ENCODE results near the gene GRM3. TPM values are rescaled to one million over a fixed set of nuclear protein-coding genes. Genes with fewer than 3 reads are reported as not detected.

The GRM3 gene
- total and polyA plus RNA-seq, 7 donors: 0.03 TPM; not detected in 6

DNA sequence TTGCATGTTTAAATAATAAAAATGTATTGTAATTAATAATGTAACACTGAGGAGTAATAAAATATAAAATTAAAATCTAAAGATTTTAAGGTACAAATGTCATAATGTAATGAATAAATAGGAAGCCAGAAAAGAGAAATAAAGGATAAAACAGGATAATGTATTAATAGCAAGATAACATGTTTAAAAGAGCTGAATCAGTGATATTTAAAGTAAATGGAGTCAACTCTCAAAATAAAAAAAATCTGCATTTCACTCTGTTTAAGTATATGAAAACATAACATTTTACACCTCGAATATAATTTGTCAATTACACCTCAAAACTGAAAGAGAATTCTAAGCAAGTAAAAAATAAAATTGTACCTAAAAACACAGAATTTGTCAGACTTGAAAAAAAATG lies 44.1 kb downstream of the GRM3 start:
- DNase-seq: no peak

DNA sequence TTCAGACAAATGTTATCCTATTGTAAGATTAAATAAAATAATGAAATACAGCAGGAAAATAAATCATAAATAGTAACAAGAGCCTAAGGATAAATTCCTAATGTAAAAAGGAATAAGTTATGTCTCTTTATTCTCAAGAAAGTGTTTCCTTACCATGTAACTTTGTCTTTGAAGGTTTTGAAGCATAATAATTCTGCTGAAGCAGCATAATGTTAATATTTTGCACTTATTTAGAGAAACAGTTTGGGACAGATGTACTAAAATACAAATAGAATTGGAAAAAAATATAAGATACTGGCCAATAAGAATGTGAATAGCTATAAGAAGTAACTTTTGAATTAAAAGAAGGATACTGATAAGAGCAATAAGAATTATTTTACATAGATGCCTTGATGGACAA lies 45.7 kb downstream of the GRM3 start:
- H3K27me3 ChIP-seq (ENCODE audit: insufficient read depth in 3 of 3, low read length in 2 of 3): no peaks in the 10 kb centered on the region
- no peaks in the 10 kb centered on the region for H3K36me3 ChIP-seq (ENCODE audit: insufficient read depth in 1 of 2, low read depth in 1 of 2)
- H3K4me1 ChIP-seq: no peaks in the 10 kb centered on the region
- DNase-seq (no peak), ATAC-seq (no peak)
- TF ChIP-seq, protein P1, sequence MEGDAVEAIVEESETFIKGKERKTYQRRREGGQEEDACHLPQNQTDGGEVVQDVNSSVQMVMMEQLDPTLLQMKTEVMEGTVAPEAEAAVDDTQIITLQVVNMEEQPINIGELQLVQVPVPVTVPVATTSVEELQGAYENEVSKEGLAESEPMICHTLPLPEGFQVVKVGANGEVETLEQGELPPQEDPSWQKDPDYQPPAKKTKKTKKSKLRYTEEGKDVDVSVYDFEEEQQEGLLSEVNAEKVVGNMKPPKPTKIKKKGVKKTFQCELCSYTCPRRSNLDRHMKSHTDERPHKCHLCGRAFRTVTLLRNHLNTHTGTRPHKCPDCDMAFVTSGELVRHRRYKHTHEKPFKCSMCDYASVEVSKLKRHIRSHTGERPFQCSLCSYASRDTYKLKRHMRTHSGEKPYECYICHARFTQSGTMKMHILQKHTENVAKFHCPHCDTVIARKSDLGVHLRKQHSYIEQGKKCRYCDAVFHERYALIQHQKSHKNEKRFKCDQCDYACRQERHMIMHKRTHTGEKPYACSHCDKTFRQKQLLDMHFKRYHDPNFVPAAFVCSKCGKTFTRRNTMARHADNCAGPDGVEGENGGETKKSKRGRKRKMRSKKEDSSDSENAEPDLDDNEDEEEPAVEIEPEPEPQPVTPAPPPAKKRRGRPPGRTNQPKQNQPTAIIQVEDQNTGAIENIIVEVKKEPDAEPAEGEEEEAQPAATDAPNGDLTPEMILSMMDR (IDR thresholded peaks at IDR 0.05): no peak
- intact Hi-C loops (cut with DNase I): no loop called here
- no peak overlapping the region for H3K4me3 ChIP-seq
- no peaks in the 10 kb centered on the region for H3K9me3 ChIP-seq
- no peak overlapping the region for H3K27ac ChIP-seq

More for the DNA sequence above, 44.1 kb downstream of the GRM3 start:
- Histone ChIP-seq H3K4me1 (no peaks in the 10 kb centered on the region), H3K36me3 (ENCODE audit: insufficient read depth in 1 of 2, low read depth in 1 of 2) (no peaks in the 10 kb centered on the region), H3K27me3 (ENCODE audit: insufficient read depth in 3 of 3, low read length in 2 of 3) (no peaks in the 10 kb centered on the region), H3K9me3 (no peaks in the 10 kb centered on the region), H3K4me3 (no peak overlapping the region), H3K27ac (no peak overlapping the region)
- intact Hi-C loops (cut with DNase I): no loop called here
- 75 to 92% (median 76%) methylated on average over 1 of the region's 1 CpG for whole genome bisulfite sequencing, 3 donors
- TF ChIP-seq, protein P1 (IDR thresholded peaks at IDR 0.05): no peak
- ATAC-seq: no peak

DNA sequence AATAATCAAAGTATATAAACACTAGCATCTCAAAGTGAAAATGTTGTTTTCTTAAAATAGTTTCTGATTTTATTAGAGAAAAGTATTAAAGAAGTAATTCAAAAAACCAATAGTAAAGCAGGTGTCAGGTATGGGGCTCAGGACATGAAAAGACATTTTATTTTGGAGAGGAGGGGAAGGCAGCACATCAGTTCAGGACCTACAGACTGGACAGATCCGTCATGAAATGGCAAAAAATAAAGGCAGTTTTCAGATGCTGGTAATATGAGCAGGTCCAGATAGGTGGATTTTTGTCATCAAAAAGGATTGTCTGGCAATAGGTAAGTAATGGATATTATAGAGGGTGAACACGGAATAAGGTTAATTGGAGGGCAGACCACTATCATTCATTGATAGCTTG lies 49.0 kb downstream of the GRM3 start:
- intact Hi-C loops (cut with DNase I): no loop called here
- Histone ChIP-seq H3K9me3 (no peaks in the 10 kb centered on the region), H3K4me1 (no peaks in the 10 kb centered on the region), H3K27ac (no peak overlapping the region), H3K36me3 (ENCODE audit: insufficient read depth in 1 of 2, low read depth in 1 of 2) (no peaks in the 10 kb centered on the region), H3K4me3 (no peak overlapping the region), H3K27me3 (ENCODE audit: insufficient read depth in 3 of 3, low read length in 2 of 3) (no peaks in the 10 kb centered on the region)
- DNase-seq: no peak
- TF ChIP-seq, protein P1 (IDR thresholded peaks at IDR 0.05): no peak
- 52 to 74% (median 63%) methylated on average over 2 of the region's 2 CpGs for WGBS, 3 donors
- ATAC-seq: no peak

DNA sequence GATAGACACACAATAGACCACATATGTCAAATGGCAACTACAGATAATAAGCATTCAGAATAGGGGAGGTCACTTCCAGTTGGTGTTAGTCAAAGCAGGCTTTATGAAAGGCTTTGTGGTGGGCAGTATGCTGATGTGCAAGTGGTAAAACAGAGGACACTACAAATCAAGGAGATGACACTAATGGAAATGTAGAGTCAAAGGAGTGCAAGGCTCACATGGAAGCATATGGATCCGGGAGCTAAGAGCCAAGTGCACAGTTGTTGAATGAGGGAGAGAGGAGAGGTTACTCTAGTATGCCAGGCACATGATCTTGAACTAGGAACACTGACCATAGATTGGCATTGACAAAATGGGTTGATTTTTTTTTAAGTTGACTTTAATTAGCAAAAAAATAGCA lies 62.7 kb downstream of the GRM3 start:
- Histone ChIP-seq H3K27ac (no peak overlapping the region), H3K27me3 (ENCODE audit: insufficient read depth in 3 of 3, low read length in 2 of 3) (no peaks in the 10 kb centered on the region), H3K4me3 (no peak overlapping the region), H3K4me1 (no peaks in the 10 kb centered on the region), H3K36me3 (ENCODE audit: insufficient read depth in 1 of 2, low read depth in 1 of 2) (no peaks in the 10 kb centered on the region), H3K9me3 (no peaks in the 10 kb centered on the region)
- TF ChIP-seq, protein P1 (IDR thresholded peaks at IDR 0.05): no peak
- DNase-seq: no peak
- intact Hi-C loops (cut with DNase I): no loop called here
- 50 to 58% (median 57%) methylated on average over 1 of the region's 1 CpG for WGBS, 3 donors
- ATAC-seq: no peak

DNA sequence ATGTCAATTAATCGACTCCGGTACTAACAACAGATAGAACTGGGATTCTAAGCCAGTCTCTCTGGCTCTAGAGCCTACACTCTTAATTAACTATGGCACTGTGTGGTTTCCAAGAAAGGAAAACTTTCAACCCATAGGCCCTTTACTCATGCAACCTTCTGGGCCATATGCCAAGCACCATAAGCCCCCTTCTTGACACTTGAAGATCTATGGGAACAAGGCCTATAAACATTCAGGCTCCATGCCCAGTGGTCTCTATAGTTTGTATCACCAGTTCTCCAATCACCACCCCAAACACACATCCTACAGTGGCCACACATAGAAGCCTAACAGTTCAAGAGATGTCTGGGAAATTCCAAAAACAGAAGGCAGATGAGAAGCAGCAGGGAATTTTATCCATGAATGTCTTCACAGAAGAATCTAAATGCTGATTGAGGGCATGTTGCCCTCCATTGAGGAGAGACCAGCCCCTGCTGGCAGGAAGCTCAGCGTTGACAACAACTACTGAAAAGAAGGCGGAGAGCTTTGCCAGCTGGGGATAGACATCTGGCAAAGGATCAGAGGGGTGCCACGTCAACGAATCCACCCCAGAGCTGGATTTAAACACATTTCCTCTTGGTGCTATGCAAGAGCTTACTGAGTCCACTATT lies 64.4 kb downstream of the GRM3 start:
- DNase-seq (no peak), ATAC-seq (no peak)
- Histone ChIP-seq H3K4me1 (no peaks in the 10 kb centered on the region), H3K36me3 (ENCODE audit: insufficient read depth in 1 of 2, low read depth in 1 of 2) (no peaks in the 10 kb centered on the region), H3K4me3 (no peak overlapping the region), H3K9me3 (no peaks in the 10 kb centered on the region), H3K27me3 (ENCODE audit: insufficient read depth in 3 of 3, low read length in 2 of 3) (no peaks in the 10 kb centered on the region), H3K27ac (no peak overlapping the region)
- intact Hi-C loops (cut with DNase I): no loop called here
- 41 to 45% (median 43%) methylated on average over 6 of the region's 6 CpGs for WGBS, 3 donors
- TF ChIP-seq, protein P1 (IDR thresholded peaks at IDR 0.05): no peak
